22Rv1 (cell line): Measurements from ENCODE around the gene KCNC4.

ENCODE experiments used
- H3K27ac ChIP-seq: fragments of 450-650 bp; 2 replicates; pipeline ENCODE4 v1.5.1; 2017
- ZFX ChIP-seq: fragments of 450-650 bp; IDR thresholded peaks from 2 replicates; pipeline ENCODE4 v1.6.1; 2017; ENCODE audit warnings: antibody characterized with exemption, borderline replicate concordance
- TF ChIP-seq, protein P1 (sequence below): fragments of 450-650 bp; IDR thresholded peaks from 2 replicates; pipeline ENCODE4 v1.5.1; 2017; ENCODE audit warnings: mild to moderate bottlenecking

Gene KCNC4

DNA sequence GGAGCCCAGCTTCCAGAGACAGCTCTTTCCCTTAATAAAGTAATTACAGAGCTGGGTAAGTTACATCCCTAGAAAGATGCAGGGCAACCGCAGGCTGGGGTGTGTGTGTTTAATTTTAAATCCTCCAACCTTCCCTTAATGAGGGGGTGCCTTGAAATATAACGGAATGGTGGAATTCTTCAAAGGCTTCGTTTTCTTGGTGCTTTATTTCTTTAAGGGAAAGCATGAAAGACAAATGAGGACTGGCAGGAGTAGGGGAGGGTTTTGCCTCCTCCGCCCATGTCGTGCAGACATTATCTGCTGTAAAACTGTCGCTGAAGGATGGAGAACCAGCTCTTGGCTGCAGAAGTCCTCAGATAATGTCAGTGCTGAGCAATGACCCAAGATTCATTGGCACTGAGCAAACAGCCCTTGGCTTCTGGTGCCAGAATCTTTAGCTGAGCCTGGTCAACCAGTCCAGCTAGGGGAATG lies 44.3 kb upstream of the KCNC4 start:
- no peak overlapping the region; the same call in 1 of the 2 replicates for H3K27ac ChIP-seq
- TF ChIP-seq, protein P1, sequence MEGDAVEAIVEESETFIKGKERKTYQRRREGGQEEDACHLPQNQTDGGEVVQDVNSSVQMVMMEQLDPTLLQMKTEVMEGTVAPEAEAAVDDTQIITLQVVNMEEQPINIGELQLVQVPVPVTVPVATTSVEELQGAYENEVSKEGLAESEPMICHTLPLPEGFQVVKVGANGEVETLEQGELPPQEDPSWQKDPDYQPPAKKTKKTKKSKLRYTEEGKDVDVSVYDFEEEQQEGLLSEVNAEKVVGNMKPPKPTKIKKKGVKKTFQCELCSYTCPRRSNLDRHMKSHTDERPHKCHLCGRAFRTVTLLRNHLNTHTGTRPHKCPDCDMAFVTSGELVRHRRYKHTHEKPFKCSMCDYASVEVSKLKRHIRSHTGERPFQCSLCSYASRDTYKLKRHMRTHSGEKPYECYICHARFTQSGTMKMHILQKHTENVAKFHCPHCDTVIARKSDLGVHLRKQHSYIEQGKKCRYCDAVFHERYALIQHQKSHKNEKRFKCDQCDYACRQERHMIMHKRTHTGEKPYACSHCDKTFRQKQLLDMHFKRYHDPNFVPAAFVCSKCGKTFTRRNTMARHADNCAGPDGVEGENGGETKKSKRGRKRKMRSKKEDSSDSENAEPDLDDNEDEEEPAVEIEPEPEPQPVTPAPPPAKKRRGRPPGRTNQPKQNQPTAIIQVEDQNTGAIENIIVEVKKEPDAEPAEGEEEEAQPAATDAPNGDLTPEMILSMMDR: no peak
- no peak for TF ChIP-seq ZFX

DNA sequence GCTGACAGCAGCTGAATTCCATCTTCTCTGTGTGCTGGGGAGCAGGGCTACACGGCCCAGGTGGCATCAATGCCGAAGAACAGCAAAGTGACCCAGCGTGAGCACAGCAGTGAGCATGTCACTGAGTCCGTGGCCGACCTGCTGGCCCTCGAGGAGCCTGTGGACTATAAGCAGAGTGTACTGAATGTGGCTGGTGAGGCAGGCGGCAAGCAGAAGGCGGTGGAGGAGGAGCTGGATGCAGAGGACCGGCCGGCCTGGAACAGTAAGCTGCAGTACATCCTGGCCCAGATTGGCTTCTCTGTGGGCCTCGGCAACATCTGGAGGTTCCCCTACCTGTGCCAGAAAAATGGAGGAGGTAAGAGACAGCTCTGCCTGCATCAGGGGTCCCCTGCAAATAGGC lies 43.3 kb upstream of the KCNC4 start:
- no peak overlapping the region for H3K27ac ChIP-seq

DNA sequence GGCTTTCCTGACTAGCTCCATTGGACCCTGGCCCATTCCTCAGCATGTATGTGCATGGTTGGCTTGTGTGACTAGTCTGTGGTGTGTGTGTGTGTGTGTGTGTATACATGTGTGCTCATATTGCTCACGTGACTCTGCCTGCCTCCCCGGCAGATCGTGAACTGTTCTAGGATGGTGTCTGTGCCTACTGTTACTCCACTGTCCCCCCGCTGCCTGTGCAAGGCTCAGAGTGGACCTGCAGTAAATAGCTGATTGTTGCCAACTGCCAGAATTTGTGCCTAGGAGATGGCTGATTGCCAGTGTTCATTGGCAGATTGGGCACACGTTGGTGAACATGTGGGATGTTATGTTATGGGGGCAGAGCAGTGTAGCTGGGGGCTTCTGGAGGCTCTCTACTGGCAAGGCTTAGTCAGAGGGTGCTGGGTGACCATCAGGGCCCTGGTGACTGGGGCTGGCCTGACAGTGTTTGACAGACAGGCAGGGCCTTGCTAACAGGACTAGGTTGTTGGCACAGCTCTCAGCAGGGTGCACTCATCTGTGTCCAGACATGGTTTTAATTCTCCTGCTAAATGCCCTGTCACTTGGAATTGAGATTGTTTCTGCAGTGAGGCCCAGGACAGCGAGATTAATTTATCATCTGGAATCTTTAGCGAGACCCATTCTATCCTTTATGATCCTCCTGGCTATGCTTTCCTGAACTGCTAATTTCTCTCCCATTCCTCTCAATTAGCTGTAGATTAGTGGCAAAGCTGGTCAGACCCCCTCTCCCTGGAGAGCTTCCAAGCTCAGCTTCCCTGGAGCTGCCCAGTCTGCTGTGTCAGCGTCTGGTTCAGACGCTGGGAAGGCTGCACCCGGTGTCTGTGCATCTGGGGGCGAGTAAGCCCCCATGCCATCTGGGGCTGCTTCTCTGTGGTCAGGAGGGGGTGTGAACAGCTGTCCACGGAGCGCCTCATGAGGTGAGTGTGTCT lies 39.1 kb upstream of the KCNC4 start:
- no peak overlapping the region for H3K27ac ChIP-seq

More for the DNA sequence above, 43.3 kb upstream of the KCNC4 start:
- TF ChIP-seq, protein P1: no peak
- TF ChIP-seq ZFX: no peak

DNA sequence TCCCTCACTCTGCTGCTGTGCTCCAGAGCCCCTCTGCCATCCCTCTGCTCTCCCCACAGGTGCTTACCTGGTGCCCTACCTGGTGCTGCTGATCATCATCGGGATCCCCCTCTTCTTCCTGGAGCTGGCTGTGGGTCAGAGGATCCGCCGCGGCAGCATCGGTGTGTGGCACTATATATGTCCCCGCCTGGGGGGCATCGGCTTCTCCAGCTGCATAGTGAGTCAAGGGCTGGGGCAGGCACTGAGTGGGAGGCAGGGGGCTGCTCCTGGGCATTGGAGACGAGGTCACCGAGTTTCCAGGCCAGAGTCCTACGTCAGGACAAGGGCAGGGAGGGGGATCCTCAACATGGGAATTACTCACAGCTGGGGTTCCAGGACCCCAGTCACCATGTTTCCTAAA lies 38.1 kb upstream of the KCNC4 start:
- TF ChIP-seq, protein P1: no peak
- TF ChIP-seq ZFX: no peak
- no peak overlapping the region for H3K27ac ChIP-seq

More for the DNA sequence above, 39.1 kb upstream of the KCNC4 start:
- no peak for TF ChIP-seq ZFX

DNA sequence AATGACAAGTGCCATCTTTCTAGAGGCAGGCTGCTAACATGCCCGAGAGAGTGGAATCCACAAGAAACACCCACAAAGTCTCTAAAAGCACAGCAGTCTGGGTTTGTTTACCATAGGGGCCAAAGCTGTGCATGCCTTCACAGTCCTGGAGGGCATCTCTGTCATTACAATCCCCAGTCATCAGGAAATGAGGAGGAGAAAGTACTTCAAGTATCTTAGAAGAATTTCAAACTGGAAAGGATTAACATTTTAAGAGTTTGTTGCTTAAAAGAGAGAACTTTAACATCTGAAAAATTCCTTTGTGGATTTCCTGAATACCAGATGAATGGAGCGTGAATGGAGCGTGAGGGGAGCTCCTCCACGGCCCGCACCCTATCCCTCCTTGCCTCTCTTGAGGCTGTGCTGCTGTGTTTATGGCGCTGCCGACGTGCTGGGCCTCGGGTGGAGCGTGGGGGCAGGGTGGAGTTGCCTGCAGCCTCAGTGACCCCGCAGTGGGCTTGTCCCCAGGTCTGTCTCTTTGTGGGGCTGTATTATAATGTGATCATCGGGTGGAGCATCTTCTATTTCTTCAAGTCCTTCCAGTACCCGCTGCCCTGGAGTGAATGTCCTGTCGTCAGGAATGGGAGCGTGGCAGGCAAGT lies 36.5 kb upstream of the KCNC4 start:
- H3K27ac ChIP-seq: no peak overlapping the region
- TF ChIP-seq, protein P1: no peak
- no peak for TF ChIP-seq ZFX

DNA sequence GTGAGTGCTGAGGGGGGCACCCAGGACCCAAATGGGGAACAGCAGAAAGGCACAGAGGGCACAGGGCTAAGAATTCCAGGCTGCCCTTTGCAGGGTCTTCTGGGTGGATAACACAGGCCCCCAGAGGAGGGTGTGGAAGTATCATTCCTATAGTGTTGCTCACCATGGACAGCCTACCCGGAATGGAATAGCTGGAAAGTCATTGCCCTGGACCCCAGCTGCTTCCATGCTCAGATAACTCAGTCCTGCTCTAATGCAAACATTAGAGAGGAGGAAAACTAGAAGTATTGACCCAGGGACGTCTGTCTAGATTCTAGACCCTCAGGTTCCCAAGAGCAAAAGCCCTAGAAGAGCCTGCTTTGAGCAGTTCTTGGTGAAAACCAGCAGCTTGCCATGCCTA lies 35.2 kb upstream of the KCNC4 start:
- TF ChIP-seq ZFX: no peak
- TF ChIP-seq, protein P1: no peak
- no peak overlapping the region for H3K27ac ChIP-seq

DNA sequence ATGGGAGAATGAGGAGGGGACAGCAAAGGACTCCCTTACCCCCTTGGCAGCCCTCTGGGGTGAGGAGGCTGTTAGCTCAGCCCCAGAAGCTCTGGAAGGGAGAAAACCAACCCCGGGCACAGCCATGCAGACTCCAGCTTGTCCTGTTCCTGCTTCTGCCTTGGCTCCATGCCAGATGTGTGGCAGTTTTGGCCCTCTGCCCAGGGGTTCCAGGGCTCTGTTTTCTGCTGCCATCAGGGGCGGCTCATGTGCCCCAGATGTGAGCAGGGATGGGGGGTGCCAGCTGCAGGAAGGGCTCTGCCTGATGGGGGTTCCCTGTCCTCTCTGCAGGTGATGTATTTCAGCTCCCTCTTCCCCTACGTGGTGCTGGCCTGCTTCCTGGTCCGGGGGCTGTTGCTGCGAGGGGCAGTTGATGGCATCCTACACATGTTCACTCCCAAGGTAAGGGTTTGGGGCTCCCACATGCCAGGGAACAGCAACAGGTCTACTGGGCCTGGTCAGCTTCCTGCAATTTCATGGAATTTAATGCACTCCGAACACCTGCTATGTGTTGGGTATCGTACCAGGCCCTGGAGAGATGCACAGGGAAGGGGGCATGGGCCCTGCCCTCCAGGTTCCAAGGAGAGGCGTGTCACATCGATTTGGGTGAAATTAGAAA lies 33.7 kb upstream of the KCNC4 start:
- no peak overlapping the region for H3K27ac ChIP-seq
- no peak for TF ChIP-seq ZFX
- TF ChIP-seq, protein P1: no peak
